PC-3 (cell line): Measurements from ENCODE around the gene ITGB1BP1. TPM values are rescaled to one million over a fixed set of nuclear protein-coding genes. Genes with fewer than 3 reads are reported as not detected.

Source experiments
- ATAC-seq: fragments of 200-7000 bp; cut with Tn5 transposase; 2 replicates; pipeline ENCODE4 v1.9.1; 2020; ENCODE audit warnings: mild to moderate bottlenecking, moderate library complexity
- BruUV-seq: library from RNA; stranded (reverse); fragments of 400-500 nt; replicated peaks from 2 replicates; lab custom pipeline; 2021; lab: Mats Ljungman, UMichigan
- CTCF ChIA-PET: fragments of 300-600 bp; sonication (Branson Sonifier 250); formaldehyde crosslinking; loops from one replicate; lab custom pipeline; 2022; ENCODE audit warnings: antibody characterized with exemption; lab: Charles Lee
- POLR2A ChIA-PET: fragments of 300-600 bp; sonication (Branson Sonifier 250); formaldehyde crosslinking; loops from one replicate; lab custom pipeline; 2022; ENCODE audit warnings: antibody characterized with exemption; ENCODE audit not compliant: unreplicated experiment; lab: Charles Lee
- DNase-seq: peaks from one replicate; pipeline ENCODE4 v3.0.0-alpha.2; 2015
- H2AFZ ChIP-seq: fragments of 300-600 bp; sonication (generic); 2 replicates; pipeline ENCODE4 v1.6.0; 2016; ENCODE audit warnings: antibody characterized with exemption, low read length
- H3F3A ChIP-seq: fragments of 300-600 bp; sonication (generic); one replicate; pipeline ENCODE4 v1.6.0; 2017; ENCODE audit warnings: antibody characterized with exemption, low read length, control low read depth, mild to moderate bottlenecking; ENCODE audit not compliant: unreplicated experiment
- H3K27ac ChIP-seq: fragments of 300-600 bp; sonication (generic); 2 replicates; pipeline ENCODE4 v1.5.1; 2016; ENCODE audit warnings: mild to moderate bottlenecking, low read length
- H3K27me3 ChIP-seq: fragments of 300-600 bp; sonication (generic); 2 replicates; pipeline ENCODE4 v1.6.1; 2016; ENCODE audit warnings: low read length, mixed read lengths
- H3K36me3 ChIP-seq: fragments of 300-600 bp; sonication (generic); 2 replicates; pipeline ENCODE4 v1.6.1; 2016; ENCODE audit warnings: low read depth, mixed run types, low read length, mixed read lengths
- H3K4me1 ChIP-seq: fragments of 300-600 bp; sonication (generic); 2 replicates; pipeline ENCODE4 v1.5.1; 2016; ENCODE audit warnings: low read length; ENCODE audit not compliant: insufficient read depth
- H3K4me2 ChIP-seq: fragments of 300-600 bp; sonication (generic); 2 replicates; pipeline ENCODE4 v1.6.0; 2016; ENCODE audit warnings: low read length
- H3K4me3 ChIP-seq: fragments of 300-600 bp; sonication (generic); 2 replicates; pipeline ENCODE4 v1.5.1; 2016; ENCODE audit warnings: mild to moderate bottlenecking, low read length, mixed read lengths
- H3K79me2 ChIP-seq: fragments of 300-600 bp; sonication (generic); 2 replicates; pipeline ENCODE4 v1.6.1; 2017; ENCODE audit warnings: low read length, mixed read lengths
- H3K9ac ChIP-seq: fragments of 300-600 bp; sonication (generic); 2 replicates; pipeline ENCODE4 v1.6.0; 2016; ENCODE audit warnings: mild to moderate bottlenecking, low read length
- H3K9me2 ChIP-seq: fragments of 300-600 bp; sonication (generic); replicated peaks from 2 replicates; pipeline ENCODE4 v1.6.1; 2016; ENCODE audit warnings: mixed run types, low read length, mixed read lengths
- H3K9me3 ChIP-seq: fragments of 300-600 bp; sonication (generic); 2 replicates; pipeline ENCODE4 v1.6.1; 2016; ENCODE audit warnings: low read length, mixed read lengths
- H4K20me1 ChIP-seq: fragments of 300-600 bp; sonication (generic); 2 replicates; pipeline ENCODE4 v1.6.1; 2016; ENCODE audit warnings: low read length, mixed read lengths
- EZH2 ChIP-seq: fragments of 300-600 bp; sonication (generic); IDR thresholded peaks from one replicate; pipeline ENCODE4 v1.6.1; 2017; ENCODE audit warnings: antibody characterized with exemption, mild to moderate bottlenecking, low read length; ENCODE audit not compliant: unreplicated experiment
- EZH2phosphoT487 ChIP-seq: fragments of 300-600 bp; sonication (generic); IDR thresholded peaks from 2 replicates; pipeline ENCODE4 v1.6.1; 2018; ENCODE audit warnings: mild to moderate bottlenecking, antibody characterized with exemption, low read length, borderline replicate concordance
- intact Hi-C: fragments of 100-400 bp; cut with micrococcal nuclease; formaldehyde crosslinking; loops from 2 replicates; pipeline ENCODE4 v1.9.0; 2023
- total RNA-seq: library from RNA; depleted of rRNA; stranded (reverse); fragments of >200 nt; gene quantifications from 2 replicates; pipeline ENCODE4 v1.2.3, GENCODE V29; 2014
- TF ChIP-seq, protein P1 (sequence below): fragments of 300-600 bp; sonication (generic); conservative IDR thresholded peaks from 2 replicates; pipeline ENCODE4 v1.5.1; 2017; ENCODE audit warnings: antibody characterized with exemption, low read depth, mild to moderate bottlenecking, low read length

Gene ITGB1BP1
- total RNA-seq, 1 experiment from 2014 or later = 77.6 TPM

DNA sequence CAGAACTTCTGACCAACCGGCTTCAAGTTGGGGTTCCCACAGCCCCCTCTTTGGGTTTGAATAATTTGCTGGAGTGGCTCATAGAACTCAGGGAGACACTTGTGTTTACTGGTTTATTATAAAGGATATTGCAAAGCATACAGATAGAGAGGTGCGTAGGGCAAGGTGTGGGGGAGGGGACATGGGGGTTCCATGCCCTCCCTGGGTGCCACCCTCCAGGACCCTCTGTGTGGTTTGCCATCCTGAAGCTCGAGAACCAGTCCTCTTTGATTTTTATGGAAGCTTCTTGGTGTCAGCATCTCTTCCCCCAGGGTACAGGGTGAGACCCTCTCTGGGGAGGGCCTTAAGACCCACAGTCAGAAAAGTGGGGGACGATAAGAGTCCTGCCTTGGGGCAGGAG lies 38.8 kb downstream of the ITGB1BP1 start:
- no peak overlapping the region for H3K27ac ChIP-seq
- POLR2A ChIA-PET = no interaction called here
- intact Hi-C loops = no loop called here
- H4K20me1 ChIP-seq = no peaks in the 10 kb centered on the region
- peaks cover 48% of the 10 kb centered on the region for H3K36me3 ChIP-seq
- no peaks in the 10 kb centered on the region for H3K9me3 ChIP-seq
- DNase-seq (no peak), ATAC-seq (no peak)
- H3K27me3 ChIP-seq = no peaks in the 10 kb centered on the region
- H2AFZ ChIP-seq = no peak overlapping the region
- no peak overlapping the region for H3K9ac ChIP-seq
- H3K4me3 ChIP-seq = no peak overlapping the region
- TF ChIP-seq EZH2phosphoT487 (no peak), EZH2 (no peak)
- TF ChIP-seq, protein P1, sequence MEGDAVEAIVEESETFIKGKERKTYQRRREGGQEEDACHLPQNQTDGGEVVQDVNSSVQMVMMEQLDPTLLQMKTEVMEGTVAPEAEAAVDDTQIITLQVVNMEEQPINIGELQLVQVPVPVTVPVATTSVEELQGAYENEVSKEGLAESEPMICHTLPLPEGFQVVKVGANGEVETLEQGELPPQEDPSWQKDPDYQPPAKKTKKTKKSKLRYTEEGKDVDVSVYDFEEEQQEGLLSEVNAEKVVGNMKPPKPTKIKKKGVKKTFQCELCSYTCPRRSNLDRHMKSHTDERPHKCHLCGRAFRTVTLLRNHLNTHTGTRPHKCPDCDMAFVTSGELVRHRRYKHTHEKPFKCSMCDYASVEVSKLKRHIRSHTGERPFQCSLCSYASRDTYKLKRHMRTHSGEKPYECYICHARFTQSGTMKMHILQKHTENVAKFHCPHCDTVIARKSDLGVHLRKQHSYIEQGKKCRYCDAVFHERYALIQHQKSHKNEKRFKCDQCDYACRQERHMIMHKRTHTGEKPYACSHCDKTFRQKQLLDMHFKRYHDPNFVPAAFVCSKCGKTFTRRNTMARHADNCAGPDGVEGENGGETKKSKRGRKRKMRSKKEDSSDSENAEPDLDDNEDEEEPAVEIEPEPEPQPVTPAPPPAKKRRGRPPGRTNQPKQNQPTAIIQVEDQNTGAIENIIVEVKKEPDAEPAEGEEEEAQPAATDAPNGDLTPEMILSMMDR = no peak
- H3F3A ChIP-seq = peaks cover 18% of the 10 kb centered on the region
- H3K9me2 ChIP-seq = no peaks in the 10 kb centered on the region
- CTCF ChIA-PET = no interaction called here
- H3K4me2 ChIP-seq = no peak overlapping the region
- no TSS peak for BruUV-seq
- H3K79me2 ChIP-seq = no peaks in the 10 kb centered on the region
- H3K4me1 ChIP-seq = peaks cover 60% of the 10 kb centered on the region

DNA sequence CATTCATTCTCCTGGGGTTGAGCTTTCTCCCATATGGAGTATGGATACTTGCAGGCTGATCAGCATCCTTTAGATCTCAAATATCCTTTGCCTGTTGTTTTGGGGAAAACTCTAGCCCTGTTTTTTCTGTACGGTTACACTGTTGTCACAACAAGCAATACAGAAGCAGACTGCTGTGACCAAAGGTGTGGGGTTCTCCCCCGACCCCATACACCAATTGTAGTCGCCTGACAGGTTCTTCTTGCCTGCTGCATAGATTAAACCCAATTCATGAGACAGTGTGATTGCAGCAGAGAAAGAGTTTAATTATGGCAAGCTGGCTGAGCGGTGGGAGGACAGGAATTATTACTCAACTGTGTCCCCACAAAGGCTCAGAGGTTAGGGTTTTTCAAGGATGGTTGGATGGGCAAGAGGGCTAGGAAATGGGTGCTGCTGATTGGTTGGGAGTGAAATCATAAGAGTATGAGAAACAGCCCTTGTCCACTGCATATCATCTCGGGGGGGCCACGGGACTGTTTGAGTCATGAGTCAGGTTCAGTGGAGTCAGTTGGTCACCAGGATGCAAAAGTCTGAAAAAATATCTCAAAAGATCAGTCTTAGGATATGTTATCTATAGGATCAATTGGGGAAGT lies 40.6 kb downstream of the ITGB1BP1 start:
- TF ChIP-seq EZH2 = no peak
- TF ChIP-seq, protein P1 = no peak
- TF ChIP-seq EZH2phosphoT487 = no peak
- peaks cover 18% of the 10 kb centered on the region for H3F3A ChIP-seq
- no peak overlapping the region for H3K4me3 ChIP-seq
- no peaks in the 10 kb centered on the region for H3K79me2 ChIP-seq
- no peak overlapping the region for H3K9ac ChIP-seq
- intact Hi-C loops = no loop called here
- no peak overlapping the region for H3K4me2 ChIP-seq
- no peak for ATAC-seq
- H2AFZ ChIP-seq = no peak overlapping the region
- ChIA-PET POLR2A (no interaction called here), CTCF (no interaction called here)
- peaks cover 42% of the 10 kb centered on the region for H3K36me3 ChIP-seq
- no peaks in the 10 kb centered on the region for H4K20me1 ChIP-seq
- no peaks in the 10 kb centered on the region for H3K9me3 ChIP-seq
- no TSS peak for BruUV-seq
- peak; percentile 10 for DNase-seq
- H3K9me2 ChIP-seq = no peaks in the 10 kb centered on the region
- peak overlapping the region; percentile 5; the same call in 1 of the 2 replicates for H3K27ac ChIP-seq
- no peaks in the 10 kb centered on the region for H3K27me3 ChIP-seq
- peaks cover 76% of the 10 kb centered on the region for H3K4me1 ChIP-seq
